GM19239 (cell line): ENCODE measurements around the gene COL26A1.
A peak's percentile ranks its signal among the peaks of the same experiment; 100 is the strongest.
"Not testable (repeated sequence)": the region's sequence is repeated elsewhere in the genome, so short reads cannot be mapped to it uniquely, and the experiment has no call there.

Source experiments
- DNase-seq: peaks from one replicate; pipeline ENCODE4 v3.0.0; 2011; ENCODE audit warnings: low spot score; ENCODE audit not compliant: insufficient read length
- FAIRE-seq: peaks from 2 replicates; lab custom pipeline; 2011; peaks lifted over from hg19 to GRCh38; lab: Jason Lieb, UNC

COL26A1 gene

DNA sequence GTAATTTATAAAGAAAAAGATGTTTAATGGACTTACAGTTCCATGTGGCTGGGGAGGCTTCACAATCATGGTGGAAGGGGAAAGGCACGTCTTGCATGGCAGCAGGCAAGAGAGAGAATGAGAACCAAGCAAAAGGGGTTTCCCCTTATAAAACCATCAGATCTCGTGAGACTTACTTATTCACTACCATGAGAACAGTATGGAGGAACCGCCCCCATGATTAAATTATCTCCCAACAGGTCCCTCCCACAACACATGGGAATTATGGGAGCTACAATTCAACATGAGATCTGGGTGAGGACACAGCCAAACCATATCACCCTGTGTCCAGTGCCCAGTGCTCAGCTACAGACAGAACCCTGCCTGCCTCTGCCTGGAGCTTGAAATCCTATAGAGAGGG, 197.3 kb downstream of the COL26A1 start:
- FAIRE-seq, DNase-seq: not testable (repeated sequence)

DNA sequence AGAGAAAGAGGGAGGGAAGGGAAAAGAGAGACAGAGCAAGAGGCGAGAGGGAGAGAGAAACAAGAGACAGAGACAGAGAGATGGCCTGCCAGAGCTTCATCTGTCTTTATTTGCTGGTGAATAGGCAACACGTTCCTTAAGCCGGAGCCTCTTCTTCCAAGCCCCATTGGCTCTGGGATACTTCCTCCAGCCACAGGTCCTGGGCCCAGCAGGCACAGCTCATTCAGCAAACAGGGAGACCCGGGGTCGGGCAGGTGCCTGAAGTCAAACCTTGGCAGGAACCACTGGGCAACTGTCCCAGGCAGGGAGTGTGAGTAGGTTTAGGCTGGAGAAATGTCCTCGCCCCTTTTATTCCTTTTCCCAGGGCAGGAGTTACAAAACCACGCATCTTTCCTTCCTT, 198.2 kb downstream of the COL26A1 start:
- FAIRE-seq (no peak), DNase-seq (no peak)

DNA sequence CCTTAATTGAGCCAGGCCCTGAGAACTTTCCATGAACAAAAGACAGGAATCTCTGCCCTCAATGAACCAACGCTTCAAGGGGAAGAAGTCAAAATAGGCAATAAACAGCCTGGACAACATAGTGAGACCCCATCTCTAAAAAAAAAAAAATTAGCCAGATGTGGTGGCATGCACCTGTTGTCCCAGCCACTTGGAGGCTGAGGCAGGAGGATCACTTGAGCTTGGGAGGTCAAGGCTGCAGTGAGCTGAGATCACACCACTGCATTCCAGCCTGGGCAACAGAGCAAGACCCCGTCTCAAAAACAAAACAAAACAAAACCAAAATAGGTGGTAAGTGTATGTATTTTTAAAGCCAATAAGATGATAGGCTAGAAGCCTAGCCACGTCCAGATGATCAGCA, 198.6 kb downstream of the COL26A1 start:
- not testable (repeated sequence) for FAIRE-seq

DNA sequence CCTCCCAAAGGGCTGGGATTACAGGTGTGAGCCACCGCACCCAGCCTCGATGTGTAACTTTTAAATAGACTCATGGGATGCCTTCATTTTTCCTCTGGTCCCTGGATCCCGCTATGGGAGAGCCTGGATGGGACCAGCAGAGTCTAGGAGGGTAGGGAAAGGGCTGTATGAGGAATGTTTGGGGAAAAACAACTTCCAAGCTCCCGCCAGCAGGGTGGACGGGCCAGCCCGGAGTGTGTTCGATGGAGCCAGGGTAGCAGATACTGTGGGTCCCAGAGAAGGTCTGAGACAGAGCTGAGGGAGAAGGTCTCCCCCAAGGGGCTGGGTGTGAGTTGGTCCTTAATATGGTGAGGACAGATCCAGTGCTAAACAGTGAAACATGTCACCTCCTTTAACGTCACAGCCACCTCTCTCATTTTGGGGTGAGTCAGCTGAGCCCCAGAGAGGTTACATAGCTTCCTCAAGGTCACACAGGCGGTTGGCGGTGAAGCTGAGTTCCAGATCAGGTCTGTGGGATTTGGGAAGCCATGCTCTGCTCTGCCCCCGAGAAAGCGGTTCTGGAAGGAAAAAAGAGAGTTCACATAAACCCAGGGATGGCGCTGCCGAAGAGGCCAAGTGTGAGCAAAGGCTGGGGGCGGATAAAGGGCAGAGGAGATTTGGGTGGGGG, 200.0 kb downstream of the COL26A1 start:
- DNase-seq (no peak), FAIRE-seq (no peak)

More for the DNA sequence above, 198.6 kb downstream of the COL26A1 start:
- not testable (repeated sequence) for DNase-seq

DNA sequence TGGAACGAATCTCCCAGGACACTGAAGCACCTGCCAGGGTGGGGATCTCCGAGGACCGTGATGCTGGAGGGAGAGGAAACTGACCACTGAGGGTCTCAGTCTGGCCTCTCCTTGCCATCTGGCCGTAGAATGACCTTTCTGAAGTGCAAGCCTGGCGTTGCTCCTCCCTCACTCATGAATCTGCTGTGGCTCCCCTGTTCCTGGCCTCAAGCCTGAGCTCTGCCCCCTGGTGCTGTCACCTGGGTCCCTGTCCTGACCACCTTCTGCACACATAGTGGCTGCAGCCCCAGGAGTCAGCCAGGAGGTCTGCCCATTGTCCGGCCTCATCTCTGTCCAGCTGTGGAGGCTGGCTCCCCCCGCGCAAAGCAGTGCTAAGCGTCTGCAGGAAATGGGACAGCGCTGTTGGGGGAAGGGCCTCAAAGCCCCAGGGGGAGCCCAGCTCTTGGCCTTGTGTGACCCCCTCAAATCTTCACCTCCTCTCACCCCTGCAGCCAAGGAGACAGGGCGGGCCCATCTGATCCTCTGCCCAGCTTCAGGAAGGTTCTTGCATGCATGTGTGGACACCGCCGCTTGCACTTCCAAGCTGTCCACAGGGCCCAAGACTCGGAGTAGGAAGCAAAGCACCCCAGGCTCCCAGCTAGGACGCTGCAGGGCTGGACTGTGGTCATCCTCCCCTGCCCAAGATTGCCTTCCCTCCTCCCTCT, 200.7 kb downstream of the COL26A1 start:
- no peak for FAIRE-seq
- no peak for DNase-seq

DNA sequence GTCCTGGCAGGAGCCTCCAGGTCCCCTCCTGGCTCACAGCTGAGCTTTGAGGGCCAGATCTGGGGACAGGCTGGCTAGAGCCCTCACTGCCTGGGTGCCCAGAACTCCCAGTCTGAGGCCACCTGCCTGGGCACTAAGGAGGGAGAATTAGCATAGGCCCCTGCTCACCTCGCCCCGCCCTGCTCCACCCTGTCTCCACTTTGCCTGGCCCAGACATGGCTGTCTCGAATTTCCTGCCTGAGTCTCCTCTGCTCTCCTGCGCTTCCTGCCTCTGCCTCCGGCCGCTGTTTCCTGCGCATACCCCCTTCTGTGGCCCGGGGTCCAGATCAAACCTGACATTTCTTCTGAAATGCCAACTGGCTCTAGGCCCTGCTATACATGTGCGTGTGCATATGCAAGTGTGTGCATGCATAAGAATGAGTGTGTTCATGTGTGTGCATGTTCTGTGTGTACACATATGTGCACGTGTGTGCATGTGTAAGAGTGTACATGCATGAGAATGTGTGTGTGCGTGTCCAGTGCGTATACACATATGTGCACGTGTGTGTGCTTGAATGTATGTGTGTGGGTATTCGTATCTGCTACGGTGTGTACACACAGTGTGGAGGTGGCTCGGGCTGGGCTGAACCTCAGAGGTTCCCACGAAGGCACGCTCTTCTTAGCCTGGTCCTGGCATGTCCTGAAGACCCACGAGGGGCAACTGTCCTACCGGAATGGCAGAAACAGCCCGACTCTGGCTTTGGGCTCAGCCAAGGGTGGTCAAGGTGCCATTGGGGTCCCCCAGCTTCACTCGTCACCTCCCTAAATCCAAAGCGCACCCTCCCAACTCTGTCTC, 201.5 kb downstream of the COL26A1 start:
- no peak for FAIRE-seq
- no peak for DNase-seq

DNA sequence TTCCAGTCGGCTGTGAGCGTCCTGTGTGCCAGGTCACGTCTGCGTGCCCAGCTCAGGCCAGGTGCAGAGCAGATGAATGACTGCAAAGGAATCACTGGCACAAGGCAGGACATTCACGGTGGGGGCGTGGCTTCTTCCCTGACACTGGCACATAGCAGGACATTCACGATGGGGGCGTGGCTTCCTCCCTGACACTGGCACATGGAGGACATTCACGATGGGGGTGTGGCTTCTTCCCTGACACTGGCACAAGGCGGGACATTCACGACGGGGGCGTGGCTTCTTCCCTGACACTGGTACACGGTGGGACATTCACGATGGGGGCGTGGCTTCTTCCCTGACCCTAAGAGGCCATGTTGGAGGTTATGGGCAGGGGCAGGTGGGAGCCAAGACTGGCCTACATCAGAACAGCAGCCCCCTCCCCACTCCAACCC, 202.1 kb downstream of the COL26A1 start:
- no peak for FAIRE-seq

DNA sequence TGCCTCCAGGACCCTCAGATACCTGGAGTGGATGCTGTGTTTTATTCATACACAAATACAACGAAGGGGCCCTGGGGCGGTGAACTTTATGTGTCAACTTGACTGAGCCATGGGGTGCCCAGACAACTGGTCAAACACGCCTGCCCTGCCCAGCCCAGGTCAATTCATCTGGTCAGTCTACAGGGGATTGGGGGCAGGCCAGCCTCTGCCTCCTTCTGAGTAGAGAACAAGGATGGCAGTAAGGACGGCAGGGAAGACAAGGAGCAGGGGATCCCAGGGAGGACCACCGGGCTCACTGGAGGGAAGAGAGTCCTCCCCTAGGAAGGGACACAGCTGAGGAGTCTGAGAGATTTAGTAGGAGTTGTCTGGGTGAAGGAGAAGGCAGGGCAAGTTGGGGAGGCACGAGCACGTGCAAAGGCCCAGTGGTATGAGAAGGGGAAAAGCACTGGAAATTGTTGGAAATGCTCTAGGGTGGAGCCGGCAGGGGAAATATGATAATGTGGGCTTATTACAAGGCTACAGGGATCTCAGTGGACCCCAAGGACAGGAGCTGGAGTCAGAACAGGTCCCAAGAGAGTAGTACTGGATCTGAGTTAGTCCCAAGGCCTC, 203.0 kb downstream of the COL26A1 start:
- no peak for FAIRE-seq
- no peak for DNase-seq

More for the DNA sequence above, 202.1 kb downstream of the COL26A1 start:
- no peak for DNase-seq

DNA sequence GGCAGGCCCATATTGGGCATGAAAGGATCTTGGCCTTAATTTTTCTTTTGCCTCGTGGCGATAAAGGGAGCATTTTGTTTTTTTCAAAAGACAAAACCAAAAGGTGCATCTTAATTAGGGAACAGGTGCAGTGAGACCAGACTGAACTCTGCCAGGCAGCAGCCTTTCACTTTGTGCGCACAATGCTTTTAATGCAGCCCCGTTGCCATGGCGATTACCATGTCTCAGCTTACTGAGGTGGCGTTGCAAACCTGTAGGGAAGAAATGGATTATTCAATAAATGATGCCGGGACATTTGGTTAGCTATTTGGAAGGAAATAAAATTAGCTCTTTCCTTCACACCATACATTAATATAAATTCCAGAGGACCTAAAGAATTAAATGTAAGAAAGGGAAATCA, 204.6 kb downstream of the COL26A1 start:
- no peak for FAIRE-seq

DNA sequence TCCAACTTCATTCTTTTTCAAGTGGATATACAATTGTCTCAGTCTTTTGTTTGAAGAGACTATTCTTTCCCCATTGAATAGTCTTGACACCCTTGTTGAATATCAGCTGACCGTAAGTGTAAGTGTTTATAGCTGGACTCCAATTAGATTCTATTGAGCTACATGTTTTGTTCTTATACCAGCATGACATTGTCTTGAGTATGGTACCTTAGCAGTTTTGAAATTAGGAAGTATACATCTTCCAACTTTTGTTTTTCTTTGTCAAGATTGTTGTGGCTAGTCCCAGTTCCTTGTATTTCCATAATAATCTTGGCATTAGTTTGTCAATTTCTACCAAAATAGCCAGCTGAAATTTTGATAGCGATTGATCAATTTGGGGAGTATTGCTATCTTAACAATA, 209.5 kb downstream of the COL26A1 start:
- FAIRE-seq, result no peak

More for the DNA sequence above, 204.6 kb downstream of the COL26A1 start:
- no peak for DNase-seq

DNA sequence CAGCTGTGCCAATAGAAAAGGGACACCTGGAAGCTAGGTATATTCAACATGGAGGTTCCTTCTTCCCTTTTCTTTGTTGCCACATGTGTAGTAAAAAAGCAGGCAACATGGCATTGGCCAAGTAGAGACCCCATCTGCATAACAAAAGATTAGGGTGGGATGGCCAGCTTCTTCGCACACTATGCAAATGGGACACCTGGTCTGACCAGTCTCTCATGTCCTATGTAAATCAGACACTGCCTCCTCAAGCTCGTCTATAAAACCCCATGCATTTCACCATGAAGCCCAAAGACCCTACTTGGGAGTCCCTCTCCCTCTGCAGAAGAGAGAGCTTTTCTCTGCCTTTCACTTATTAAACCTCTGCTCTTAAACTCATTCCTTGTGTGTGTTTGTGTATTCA, 212.5 kb downstream of the COL26A1 start:
- FAIRE-seq (no peak), DNase-seq (no peak)

More for the DNA sequence above, 209.5 kb downstream of the COL26A1 start:
- DNase-seq, result no peak

DNA sequence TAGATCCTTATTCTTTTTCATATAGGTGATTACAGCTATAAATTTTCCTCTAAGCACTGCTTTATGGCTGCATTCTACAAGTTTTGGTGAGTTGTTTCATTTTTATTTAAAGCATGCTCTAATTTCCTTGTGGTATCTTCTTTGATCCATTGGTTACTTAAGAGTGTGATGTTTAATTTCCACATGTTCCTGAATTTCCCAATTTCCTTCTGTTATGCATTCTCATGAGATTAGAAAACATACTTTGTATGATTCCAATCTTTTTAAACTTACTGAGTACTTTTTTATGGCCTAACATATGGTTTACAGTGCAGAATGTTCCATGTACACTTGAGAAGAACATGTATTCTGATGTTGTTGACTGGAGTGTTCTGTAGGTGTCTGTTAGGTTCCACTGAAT, 213.0 kb downstream of the COL26A1 start:
- DNase-seq (no peak), FAIRE-seq (peak; percentile 82)

DNA sequence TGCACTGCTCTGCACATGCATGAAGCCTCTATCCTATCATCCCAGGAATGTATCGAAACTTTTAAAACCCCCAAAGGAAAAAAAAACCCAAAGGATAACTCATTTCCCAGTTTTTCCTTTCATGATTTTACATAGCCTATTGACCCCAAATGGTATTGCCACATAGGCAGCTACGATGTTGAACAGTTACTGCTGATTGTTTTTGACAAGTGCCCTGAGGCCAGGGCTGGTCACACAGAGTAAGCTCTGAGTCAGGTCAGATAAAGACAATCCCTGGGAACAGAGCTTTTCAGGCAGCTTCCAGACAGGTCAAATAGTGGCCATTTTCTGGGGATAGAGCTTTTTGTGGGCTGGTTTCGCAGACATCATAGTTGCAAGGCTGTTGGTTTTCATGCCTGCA, 214.3 kb downstream of the COL26A1 start:
- FAIRE-seq (no peak), DNase-seq (no peak)

DNA sequence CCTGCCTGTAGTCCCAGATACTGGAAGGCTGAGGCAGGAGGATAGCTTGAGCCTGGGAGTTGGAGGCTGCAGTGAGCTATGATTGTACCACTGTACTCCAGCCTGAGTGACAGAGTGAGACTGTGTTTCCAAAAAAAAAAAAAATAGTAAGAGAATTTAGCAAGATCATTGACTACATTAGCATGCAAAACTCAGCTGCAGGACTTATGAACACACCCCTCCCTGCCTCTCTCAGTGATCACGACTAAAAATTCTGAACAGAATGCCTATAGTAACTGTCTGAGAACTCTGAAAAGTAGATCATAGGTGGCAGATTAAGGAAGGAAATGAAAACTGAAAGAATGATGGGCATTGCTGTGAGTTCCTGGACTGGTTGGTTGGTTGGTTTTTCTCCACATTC, 215.9 kb downstream of the COL26A1 start:
- DNase-seq (no peak), FAIRE-seq (no peak)

DNA sequence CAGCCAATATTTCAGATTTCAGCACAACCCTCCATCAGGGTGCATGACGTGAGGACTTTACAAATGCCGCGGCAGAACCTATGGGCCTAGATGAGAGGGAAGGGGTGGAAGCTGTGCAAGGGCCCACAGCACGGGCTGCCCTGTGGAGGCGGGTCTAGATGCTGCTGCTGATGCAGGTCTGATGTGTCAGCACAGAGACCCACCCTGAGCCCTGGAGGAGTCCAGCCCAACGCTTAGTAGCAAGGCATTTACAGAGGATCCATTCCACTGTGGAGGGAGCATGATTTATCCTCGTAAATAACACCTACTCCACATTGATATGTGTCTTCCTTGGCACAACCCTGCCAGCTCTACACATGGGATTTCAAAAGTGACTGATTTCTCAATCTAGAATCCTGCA, 217.9 kb downstream of the COL26A1 start:
- DNase-seq, result no peak
- FAIRE-seq, result no peak

DNA sequence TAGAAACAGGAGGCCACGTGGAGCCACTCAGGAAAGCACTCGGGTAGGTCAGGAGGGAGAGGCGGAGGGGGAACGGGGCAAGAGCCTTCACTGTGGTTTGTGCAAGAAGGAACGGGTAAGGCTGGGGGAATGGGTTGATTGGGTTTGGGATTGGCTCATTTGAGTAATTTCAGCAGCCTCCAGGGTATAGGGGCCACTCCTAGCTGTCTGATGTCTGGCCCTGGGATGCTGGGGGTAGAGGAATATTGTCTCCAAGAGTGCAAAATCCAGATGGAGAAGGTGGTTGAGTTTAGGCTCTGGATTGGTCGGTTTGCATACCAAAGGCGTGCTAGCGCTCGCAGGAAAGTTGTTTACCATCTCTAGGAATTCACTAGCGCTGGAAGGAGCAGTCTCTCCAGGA, 219.2 kb downstream of the COL26A1 start:
- DNase-seq (no peak), FAIRE-seq (no peak)

DNA sequence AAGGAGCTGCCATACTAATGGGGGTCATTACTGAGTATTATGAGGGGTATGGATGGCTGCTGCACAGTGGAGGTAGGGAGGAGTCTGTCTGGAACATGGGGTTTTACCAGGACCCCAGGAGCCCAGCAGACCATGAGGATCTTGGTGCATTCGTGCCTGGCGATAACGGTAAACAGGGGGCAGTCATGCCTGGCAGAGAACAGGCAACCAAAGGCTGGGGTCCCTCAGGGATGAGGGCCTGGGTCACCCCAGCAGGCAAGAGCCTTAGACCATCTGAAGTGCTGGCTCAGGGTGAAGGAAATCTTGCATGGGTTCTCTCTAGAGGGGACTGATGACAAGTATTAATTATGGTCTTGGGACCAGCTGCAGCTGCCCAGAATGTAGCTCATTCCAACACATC, 220.3 kb downstream of the COL26A1 start:
- DNase-seq (no peak), FAIRE-seq (no peak)

DNA sequence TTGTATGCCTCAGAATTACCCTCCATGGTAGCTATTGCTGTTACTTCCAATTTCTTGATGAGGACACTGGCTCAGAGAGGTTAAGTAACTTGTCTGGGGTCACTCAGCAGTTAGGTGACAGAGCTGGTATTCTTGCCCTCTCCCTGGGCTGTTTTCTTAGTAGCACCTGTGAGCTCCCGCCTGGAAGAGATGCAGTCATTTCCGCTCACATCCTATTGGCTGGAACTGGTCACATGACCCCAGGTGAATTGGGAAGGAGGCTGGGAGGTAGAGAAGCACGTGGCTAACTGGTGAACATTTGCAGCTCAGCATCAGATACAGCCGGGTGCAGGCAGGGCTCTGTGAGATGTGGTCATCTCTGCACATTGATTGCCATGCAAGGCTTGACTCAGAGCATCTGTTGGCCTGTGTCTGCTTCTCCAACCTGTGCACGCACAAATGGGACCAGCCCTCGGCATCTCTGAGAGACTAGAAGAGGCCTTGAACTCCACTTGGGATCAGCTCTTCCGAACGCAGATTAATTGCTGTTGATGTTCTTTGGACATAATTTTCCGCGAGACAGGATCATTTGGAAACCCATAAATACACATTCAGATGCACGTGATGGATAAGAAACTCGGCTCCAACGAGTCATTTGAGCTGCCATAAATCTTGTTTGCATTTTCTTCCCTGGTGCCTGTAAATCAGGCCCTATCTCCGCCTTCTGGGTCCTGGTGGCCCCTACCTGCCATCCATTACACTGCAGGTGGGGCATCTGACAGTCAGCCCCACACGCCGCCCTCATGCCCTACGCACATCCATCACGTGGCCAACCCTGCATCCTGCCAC, 223.6 kb downstream of the COL26A1 start:
- DNase-seq, result no peak
- no peak for FAIRE-seq

DNA sequence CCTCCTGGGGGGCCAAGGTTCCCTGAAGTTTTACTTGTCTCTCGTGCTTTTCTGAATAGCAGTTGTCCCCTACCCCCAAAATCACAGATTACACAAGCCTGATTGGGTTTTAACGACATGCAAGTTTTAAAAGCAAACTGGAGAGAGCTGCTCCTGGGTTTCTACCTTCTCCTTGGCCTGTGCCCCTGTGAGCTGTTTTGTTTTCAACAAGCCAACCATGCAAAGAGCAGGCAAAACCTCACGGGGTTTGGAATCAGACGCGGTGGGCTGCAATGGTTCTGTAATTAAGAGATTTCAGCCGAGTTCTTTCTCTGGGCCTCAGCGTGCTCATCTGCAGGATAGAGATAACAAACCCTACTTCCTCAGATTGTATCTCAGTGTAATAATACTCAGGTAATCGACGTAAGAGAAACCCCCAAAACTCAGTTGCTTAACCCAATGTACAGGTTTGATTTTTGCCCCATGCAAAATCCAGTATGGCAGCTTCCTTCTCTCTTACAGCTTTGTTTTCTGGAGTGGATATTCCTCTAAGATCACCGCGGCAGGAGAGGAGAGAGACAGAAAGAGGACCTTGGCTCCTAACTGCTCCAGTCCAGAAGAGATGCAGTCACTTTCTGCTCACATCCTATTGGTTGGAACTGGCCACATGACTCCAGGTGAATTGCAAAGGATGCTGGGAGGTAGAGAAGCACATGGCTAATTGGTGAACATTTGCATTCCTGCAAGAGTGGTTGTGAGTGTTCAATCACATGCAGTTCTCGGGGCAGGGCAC, 224.4 kb downstream of the COL26A1 start:
- FAIRE-seq, result no peak
- no peak for DNase-seq
